Activated T-helper 1 cell treated with Interleukin-2 at 50 U/mL for 16 hours (primary cell): ENCODE measurements around the gene PAK1IP1.
"Not testable (repeated sequence)": the region's sequence is repeated elsewhere in the genome, so short reads cannot be mapped to it uniquely, and the experiment has no call there.

Experiments
- DNase-seq: peaks from one replicate; pipeline ENCODE4 v3.0.0-alpha.2; 2020; ENCODE audit warnings: low read depth

Gene PAK1IP1

GRCh38 chr6:10692965-10693538, 1.7 kb upstream of the PAK1IP1 start:
- no peak for DNase-seq

GRCh38 chr6:10695086-10695657, 400 bp downstream of the PAK1IP1 start:
- DNase-seq, result no peak

GRCh38 chr6:10696655-10697054, 1.9 kb downstream of the PAK1IP1 start:
- no peak for DNase-seq

GRCh38 chr6:10713962-10714361, 19.2 kb downstream of the PAK1IP1 start:
- DNase-seq, result no peak

- no peak for DNase-seq
These were observed 24.7 kb downstream of the PAK1IP1 start for GRCh38 chr6:10719296-10719963.

GRCh38 chr6:10719964-10720264, 25.1 kb downstream of the PAK1IP1 start:
- DNase-seq, result no peak

GRCh38 chr6:10720265-10720959, 25.6 kb downstream of the PAK1IP1 start:
- DNase-seq, result peak; percentile 51

GRCh38 chr6:10720960-10721849, 26.4 kb downstream of the PAK1IP1 start:
- DNase-seq, result not testable (repeated sequence)

- no peak for DNase-seq
These were observed 27.2 kb downstream of the PAK1IP1 start for GRCh38 chr6:10721850-10722569.

GRCh38 chr6:10722570-10722819, 27.7 kb downstream of the PAK1IP1 start:
- no peak for DNase-seq

GRCh38 chr6:10722820-10723566, 28.2 kb downstream of the PAK1IP1 start, which contains the start of gene TMEM14C:
TSS of gene TMEM14C (plus strand) at chr6:10723070. CDS start at chr6:10724614, 1,544 bp downstream.
- peak; percentile 74 for DNase-seq

GRCh38 chr6:10723567-10723881, 28.8 kb downstream of the PAK1IP1 start:
- DNase-seq, result no peak

- no peak for DNase-seq
These were observed 30.3 kb downstream of the PAK1IP1 start for GRCh38 chr6:10725044-10725443.

- DNase-seq, result no peak
These were observed 30.9 kb downstream of the PAK1IP1 start for GRCh38 chr6:10725716-10726115.

- DNase-seq, result no peak
These were observed 35.5 kb downstream of the PAK1IP1 start for GRCh38 chr6:10730254-10730653.

- DNase-seq, result no peak
These were observed 38.5 kb downstream of the PAK1IP1 start for GRCh38 chr6:10733151-10733715.

- no peak for DNase-seq
These were observed 39.1 kb downstream of the PAK1IP1 start for GRCh38 chr6:10733863-10734262.

GRCh38 chr6:10736731-10737130, 42.0 kb downstream of the PAK1IP1 start:
- no peak for DNase-seq

- DNase-seq, result no peak
These were observed 45.3 kb downstream of the PAK1IP1 start for GRCh38 chr6:10740061-10740460.

- DNase-seq, result not testable (repeated sequence)
These were observed 46.9 kb downstream of the PAK1IP1 start for GRCh38 chr6:10741643-10742042.

GRCh38 chr6:10742251-10742650, 47.5 kb downstream of the PAK1IP1 start:
- no peak for DNase-seq
